Middle frontal gyrus (tissue), 1 donor: ENCODE measurements around the gene LARP4.
"Not testable (repeated sequence)": the region's sequence is repeated elsewhere in the genome, so short reads cannot be mapped to it uniquely, and the experiment has no call there.

Experiments used
- DNase-seq: peaks from one replicate; pipeline ENCODE4 v3.0.0-alpha.2; 2015; ENCODE audit warnings: low spot score; ENCODE audit errors: extremely low spot score

The LARP4 gene

DNA sequence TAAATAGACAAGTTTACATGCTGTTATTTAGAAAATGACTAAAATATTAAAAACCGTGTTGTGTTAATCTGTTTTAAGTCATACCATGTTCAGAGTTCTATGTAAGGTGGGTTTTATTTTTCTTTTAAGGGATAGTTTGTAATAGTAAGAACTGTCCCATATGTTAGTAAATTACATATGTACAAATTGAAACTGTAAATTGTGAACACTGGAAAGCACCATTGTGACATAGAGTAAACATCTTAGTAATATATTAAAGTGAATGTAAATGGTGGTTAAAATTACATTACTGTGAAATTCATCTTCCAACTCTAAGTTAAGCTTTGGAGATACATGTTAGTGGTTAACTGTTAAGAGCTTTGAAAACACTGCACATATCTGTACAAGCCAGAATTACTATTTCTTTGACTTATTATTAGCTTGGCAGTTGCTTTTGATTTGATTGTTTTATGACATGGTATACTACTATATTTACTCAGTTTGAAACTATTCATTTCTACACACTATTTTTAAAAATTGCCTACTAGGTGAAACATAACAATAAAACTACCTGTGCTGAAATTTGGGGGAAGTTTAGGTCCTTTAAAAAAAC lies 76.7 kb downstream of the LARP4 start:
- no peak for DNase-seq

DNA sequence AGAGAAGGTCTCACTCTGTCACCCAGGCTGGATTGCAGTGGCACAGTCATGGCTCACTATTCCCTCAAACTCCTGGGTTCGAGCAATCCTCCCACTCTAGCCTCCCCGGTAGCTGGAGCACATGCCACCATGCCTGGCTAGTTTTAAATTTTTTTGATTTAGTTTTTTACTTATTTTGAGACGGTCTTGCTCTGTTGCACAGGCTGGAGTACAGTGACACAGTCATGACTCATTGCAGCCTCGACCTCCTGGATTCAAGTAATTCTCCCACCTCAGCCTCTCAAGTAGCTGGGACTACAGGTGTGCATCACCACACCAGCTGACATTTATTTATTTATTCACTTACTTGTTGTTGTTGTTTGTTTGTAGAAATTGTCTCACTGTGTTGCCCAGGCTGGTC lies 81.9 kb downstream of the LARP4 start:
- DNase-seq = no peak

DNA sequence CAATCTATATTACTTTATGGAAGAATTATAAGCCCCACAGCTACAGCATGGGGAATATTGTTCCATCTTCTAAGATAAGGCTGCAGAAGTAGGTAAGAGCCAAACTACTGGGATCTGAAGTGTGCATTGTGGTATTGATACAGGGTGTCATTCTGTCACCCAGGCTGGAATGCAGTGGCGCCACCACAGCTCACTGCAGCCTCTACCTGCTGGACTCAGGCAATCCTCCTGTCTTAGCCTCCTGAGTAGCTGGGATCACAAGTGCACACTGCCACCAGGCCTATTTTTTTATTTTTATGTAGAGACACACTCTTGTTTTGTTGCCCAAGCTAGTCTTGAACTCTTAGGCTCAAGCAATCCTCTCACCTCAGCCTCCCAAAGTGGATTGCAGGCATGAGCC lies 82.8 kb downstream of the LARP4 start:
- no peak for DNase-seq

GRCh38 chr12:50488801-50489200 lies 88.1 kb downstream of the LARP4 start:
- no peak for DNase-seq

GRCh38 chr12:50498119-50498518 lies 97.4 kb downstream of the LARP4 start:
- DNase-seq = not testable (repeated sequence)

- DNase-seq = peak; percentile 84
Observed at GRCh38 chr12:50504798-50505674, 104.4 kb downstream of the LARP4 start, which contains the start of gene DIP2B. Gene DIP2B, plus strand, starts transcription at chr12:50504985. Its CDS starts 156 bp downstream, at chr12:50505141.

GRCh38 chr12:50505675-50506530 lies 105.2 kb downstream of the LARP4 start:
- DNase-seq = peak; percentile 74

DNA sequence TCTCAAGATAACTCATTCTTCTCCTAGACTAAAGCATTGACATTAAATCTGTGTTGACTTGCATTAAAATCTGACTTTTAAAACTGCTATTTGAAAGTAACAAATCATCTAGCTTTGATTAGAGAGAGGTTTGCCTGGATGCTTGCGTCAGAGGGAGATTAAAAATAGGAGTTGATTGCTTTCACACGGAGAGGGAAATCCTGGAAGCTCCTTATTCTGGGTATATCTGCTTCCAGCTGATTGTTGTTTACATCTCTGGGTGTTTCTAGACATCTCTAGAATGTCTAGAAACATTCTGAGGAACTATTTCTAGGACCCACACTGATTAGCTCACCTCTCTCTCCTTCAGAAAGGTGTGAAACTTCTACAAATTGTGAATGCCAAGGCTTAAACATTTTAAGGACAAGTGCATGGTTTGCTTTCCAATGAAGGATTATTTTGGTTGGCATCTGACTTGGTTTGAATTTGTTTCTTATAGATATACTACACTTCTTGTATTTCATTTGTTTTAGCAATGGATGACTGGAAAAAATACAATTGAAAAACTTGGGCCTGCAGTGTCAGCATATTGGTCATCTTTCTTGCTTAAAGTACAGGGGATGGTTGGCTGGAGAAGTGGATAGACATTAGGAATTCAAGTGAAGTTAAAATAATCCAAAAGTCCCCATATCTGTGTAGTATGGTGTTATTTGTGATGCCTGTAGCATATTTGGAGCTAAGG lies 106.2 kb downstream of the LARP4 start:
- no peak for DNase-seq

DNA sequence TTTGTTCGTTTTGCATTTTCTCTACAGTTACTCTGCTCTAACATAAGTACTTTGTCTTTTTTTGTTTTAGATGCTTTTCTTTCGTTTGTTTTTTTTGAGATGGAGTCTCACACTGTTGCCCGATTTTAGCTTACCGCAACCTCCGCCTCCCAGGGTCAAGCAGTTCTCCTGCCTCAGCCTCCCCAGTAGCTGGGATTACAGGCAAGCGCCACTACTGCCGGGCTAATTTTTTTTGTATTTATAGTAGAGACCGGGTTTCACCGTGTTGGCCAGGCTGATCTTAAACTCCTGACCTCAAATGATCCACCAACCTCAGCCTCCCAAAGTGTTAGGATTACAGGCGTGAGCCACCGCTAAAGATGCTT lies 106.8 kb downstream of the LARP4 start:
- no peak for DNase-seq

- DNase-seq = no peak
Observed at GRCh38 chr12:50507930-50508329, 107.2 kb downstream of the LARP4 start.

DNA sequence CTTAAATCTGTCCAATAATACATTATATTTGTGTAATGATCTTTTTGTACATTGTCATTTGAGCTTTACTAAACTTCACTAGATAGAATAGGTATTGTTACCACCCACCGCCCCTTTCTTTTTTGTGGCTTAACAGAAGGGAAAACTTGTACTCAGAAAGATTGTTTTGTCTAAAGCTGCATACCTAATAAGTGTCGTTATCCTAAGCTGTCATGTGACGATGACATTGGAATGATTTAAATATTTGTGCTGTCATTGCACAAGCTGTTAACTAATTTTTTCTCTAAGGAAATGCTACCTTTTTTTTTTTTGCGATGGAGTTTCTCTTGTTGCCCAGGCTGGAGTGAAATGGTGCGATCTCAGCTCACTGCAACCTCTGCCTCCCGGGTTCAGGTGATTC lies 107.7 kb downstream of the LARP4 start:
- DNase-seq = no peak

DNA sequence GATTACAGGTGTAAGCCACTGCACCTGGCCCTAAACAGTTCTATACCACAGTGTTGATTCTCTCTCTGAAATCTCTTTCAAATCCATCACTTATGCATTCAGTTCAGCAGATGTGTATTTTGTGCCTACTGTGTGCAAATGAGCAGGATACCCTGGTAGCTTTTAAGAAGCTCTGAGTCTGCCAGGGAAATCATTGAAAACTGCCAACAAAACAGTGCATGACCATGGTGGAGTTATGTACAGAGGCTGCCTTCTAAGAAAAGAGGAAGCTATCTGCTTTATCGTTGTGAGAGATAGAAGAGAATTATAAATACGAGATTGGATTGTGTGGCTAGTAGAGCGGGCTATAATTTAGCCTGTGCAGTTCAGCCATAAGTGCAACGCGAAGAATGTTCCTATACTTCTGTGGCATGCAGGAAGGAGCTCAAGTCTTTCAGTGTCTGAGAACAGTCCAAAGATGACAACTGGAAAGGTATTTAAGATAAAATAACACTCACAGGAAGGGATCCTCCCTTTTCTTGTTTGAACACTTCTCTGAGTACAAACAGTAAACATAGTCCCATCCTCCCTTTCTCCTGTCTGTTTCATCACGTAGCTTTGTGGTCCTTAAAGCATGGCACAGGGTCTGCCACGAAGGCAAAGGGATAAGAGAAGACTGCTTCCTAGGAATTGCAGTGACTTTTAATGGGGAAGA lies 108.4 kb downstream of the LARP4 start:
- no peak for DNase-seq

- no peak for DNase-seq
Observed at GRCh38 chr12:50514526-50515276, 114.0 kb downstream of the LARP4 start.

- no peak for DNase-seq
Observed at GRCh38 chr12:50515587-50515986, 114.9 kb downstream of the LARP4 start.

GRCh38 chr12:50517421-50518048 lies 116.8 kb downstream of the LARP4 start:
- no peak for DNase-seq

DNA sequence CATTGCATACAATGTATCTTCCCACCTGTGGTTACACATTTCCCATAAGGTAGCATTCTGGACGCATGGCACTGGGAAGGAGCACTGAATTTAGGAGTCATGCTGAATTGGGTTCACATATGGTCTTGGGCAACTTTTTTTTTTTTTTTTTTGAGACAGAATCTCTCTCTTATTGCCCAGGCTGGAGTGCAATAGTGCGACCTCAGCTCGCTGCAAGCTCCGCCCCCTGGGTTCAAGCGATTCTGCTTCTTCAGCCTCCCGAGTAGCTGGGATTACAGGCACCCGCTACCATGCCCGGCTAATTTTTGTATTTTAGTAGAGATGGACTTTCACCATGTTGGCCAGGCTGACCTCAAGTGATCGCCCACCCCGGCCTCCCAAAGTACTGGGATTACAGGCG lies 117.4 kb downstream of the LARP4 start:
- no peak for DNase-seq

GRCh38 chr12:50519353-50519752 lies 118.7 kb downstream of the LARP4 start:
- DNase-seq = no peak

- DNase-seq = no peak
Observed at GRCh38 chr12:50520416-50521207, 119.9 kb downstream of the LARP4 start.

GRCh38 chr12:50521781-50522180 lies 121.1 kb downstream of the LARP4 start:
- not testable (repeated sequence) for DNase-seq
